ENCODE data around the gene KIF1A.

Gene KIF1A

DNA sequence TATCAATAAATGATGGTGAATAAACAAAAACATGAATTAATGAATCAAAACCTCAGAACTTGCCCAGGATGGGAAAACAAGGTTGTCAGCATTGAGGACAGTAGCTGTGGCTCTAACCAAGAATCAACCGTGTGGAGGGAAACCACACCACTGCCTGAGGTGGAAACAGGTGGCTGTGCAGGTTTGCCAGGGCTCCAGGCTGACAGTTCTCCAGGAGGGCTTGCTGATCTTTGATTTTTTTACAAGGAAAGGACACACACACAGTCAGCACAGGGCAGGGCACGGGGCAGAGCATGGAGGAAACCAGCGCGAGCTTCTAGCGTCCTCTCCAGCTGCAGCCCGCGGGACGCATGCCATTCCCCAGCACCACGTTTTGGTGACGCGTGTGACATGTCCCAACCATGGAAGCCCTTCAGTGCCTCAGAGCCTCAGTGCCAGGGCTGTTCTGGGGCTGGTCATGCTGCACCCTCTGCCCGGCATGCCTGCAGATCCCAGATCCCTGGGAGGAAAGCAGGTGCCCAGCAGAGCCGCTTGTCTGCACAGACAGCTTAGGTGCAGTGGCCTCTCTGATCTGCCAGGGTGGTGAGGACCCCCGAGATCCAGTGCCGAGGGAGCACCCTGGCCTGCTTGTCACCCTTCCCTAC is 32.8 kb upstream of the KIF1A start:
- H3K9me3 ChIP-seq (replicated peaks; ENCODE audit: insufficient read depth, low read length), result no peaks in the 10 kb centered on the region
- no peaks in the 10 kb centered on the region for H4K20me1 ChIP-seq (ENCODE audit: insufficient read depth, low read length)
- H3K36me3 ChIP-seq (replicated peaks; ENCODE audit: insufficient read depth, low read length), result no peaks in the 10 kb centered on the region
- no peak for DNase-seq
- no peak overlapping the region for H2AFZ ChIP-seq (ENCODE audit: low read length)
- H3K9me2 ChIP-seq (replicated peaks; ENCODE audit: insufficient read depth, low read length), result no peaks in the 10 kb centered on the region
- H3K27ac ChIP-seq (ENCODE audit: low read length), result no peak overlapping the region
- no peaks in the 10 kb centered on the region for H3K4me1 ChIP-seq (ENCODE audit: low read length)
- H3K9ac ChIP-seq (ENCODE audit: low read length), result no peak overlapping the region
- no peak for TF ChIP-seq EZH2phosphoT487 (IDR thresholded peaks at IDR 0.05; ENCODE audit: low read length)
- TF ChIP-seq, protein P1, sequence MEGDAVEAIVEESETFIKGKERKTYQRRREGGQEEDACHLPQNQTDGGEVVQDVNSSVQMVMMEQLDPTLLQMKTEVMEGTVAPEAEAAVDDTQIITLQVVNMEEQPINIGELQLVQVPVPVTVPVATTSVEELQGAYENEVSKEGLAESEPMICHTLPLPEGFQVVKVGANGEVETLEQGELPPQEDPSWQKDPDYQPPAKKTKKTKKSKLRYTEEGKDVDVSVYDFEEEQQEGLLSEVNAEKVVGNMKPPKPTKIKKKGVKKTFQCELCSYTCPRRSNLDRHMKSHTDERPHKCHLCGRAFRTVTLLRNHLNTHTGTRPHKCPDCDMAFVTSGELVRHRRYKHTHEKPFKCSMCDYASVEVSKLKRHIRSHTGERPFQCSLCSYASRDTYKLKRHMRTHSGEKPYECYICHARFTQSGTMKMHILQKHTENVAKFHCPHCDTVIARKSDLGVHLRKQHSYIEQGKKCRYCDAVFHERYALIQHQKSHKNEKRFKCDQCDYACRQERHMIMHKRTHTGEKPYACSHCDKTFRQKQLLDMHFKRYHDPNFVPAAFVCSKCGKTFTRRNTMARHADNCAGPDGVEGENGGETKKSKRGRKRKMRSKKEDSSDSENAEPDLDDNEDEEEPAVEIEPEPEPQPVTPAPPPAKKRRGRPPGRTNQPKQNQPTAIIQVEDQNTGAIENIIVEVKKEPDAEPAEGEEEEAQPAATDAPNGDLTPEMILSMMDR (IDR thresholded peaks at IDR 0.05; ENCODE audit: low read length), result no peak
- TF ChIP-seq EZH2 (optimal IDR thresholded peaks at IDR 0.05; ENCODE audit: low read depth, low read length), result no peak
- H3K27me3 ChIP-seq (replicated peaks; ENCODE audit: insufficient read depth, low read length), result peaks cover 68% of the 10 kb centered on the region
- H3K4me2 ChIP-seq (ENCODE audit: low read depth, low read length), result no peak overlapping the region
- H3K79me2 ChIP-seq (ENCODE audit: low read length), result no peaks in the 10 kb centered on the region
- H3K4me3 ChIP-seq (ENCODE audit: low read length), result no peak overlapping the region
- no peaks in the 10 kb centered on the region for H3F3A ChIP-seq (ENCODE audit: insufficient read depth, low read length)

DNA sequence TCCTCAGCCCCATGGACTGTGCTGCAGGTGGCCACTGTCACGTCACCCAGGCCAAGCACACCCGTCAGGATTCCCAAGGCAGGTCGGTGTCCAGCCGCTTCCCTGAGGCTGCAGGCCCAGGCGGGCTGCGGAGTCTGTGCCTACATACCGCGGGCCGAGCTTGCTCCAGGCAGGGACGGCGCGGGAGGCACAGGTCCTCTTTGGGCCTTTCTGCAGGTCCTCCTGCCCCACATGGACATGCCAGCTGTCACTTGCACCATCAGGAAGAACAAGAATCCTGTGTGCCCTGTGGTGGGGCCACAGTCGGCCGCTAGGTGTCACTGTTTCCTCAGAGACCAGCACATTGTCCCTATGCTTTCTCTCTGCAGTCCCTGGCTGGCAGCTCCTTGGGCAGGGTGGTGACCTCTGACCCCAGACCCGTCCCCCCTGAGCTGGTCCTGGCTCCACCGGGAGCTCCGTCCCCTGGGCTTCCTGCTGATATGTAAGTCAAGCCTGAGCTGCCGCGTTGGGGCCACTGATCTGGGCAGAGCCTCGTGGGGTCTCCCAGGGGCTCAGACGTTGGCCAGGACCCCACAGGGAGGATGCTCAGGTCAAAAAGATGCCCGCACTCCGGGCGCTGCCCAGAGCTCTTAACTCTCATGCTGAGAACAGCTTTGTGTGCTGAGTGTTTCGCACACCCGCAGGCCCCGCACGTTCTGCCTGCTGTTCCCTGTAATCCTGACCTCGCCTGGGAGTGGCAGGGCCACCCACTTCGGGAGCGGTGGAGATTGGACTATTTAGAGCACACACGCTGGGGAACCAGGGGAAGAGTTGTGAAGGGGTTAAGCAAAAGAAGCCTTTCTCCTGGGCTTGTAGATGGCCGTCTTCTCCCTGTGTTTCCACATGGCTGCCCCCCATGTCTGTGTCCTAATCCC is 31.3 kb upstream of the KIF1A start:
- H3K36me3 ChIP-seq (replicated peaks; ENCODE audit: insufficient read depth, low read length), result no peaks in the 10 kb centered on the region
- no peak overlapping the region for H3K9ac ChIP-seq (ENCODE audit: low read length)
- no peaks in the 10 kb centered on the region for H3K9me2 ChIP-seq (replicated peaks; ENCODE audit: insufficient read depth, low read length)
- no peak overlapping the region for H2AFZ ChIP-seq (ENCODE audit: low read length)
- no peaks in the 10 kb centered on the region for H3K9me3 ChIP-seq (replicated peaks; ENCODE audit: insufficient read depth, low read length)
- peak; percentile 57 for DNase-seq
- H3F3A ChIP-seq (ENCODE audit: insufficient read depth, low read length), result no peaks in the 10 kb centered on the region
- H3K79me2 ChIP-seq (ENCODE audit: low read length), result no peaks in the 10 kb centered on the region
- no peaks in the 10 kb centered on the region for H3K4me1 ChIP-seq (ENCODE audit: low read length)
- H3K27me3 ChIP-seq (replicated peaks; ENCODE audit: insufficient read depth, low read length), result peaks cover 60% of the 10 kb centered on the region
- no peak overlapping the region for H3K4me2 ChIP-seq (ENCODE audit: low read depth, low read length)
- no peak overlapping the region for H3K27ac ChIP-seq (ENCODE audit: low read length)
- TF ChIP-seq EZH2phosphoT487 (IDR thresholded peaks at IDR 0.05; ENCODE audit: low read length), result no peak
- TF ChIP-seq EZH2 (optimal IDR thresholded peaks at IDR 0.05; ENCODE audit: low read depth, low read length), result no peak
- TF ChIP-seq, protein P1 (IDR thresholded peaks at IDR 0.05; ENCODE audit: low read length), result peak; percentile 81
- no peaks in the 10 kb centered on the region for H4K20me1 ChIP-seq (ENCODE audit: insufficient read depth, low read length)
- H3K4me3 ChIP-seq (ENCODE audit: low read length), result no peak overlapping the region

DNA sequence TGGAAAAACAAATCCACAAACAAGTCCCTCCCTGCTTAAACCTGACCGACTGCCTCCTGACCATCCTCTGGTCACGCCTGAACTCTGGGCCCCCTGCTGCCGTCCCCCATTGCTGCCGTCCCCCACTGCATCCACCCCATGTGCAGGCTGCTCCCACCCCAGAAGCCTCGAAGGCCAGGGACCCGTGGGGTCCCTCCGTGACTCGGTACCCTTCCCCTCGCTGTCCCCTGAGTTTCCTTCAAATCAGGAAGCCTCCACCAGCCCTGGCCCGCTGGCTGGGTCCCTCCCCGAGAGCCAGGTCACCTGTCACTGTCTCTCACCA is 30.7 kb upstream of the KIF1A start:
- DNase-seq, result no peak
- H3K79me2 ChIP-seq (ENCODE audit: low read length), result no peaks in the 10 kb centered on the region
- H4K20me1 ChIP-seq (ENCODE audit: insufficient read depth, low read length), result no peaks in the 10 kb centered on the region
- no peaks in the 10 kb centered on the region for H3K36me3 ChIP-seq (replicated peaks; ENCODE audit: insufficient read depth, low read length)
- H3K4me3 ChIP-seq (ENCODE audit: low read length), result no peak overlapping the region
- H3F3A ChIP-seq (ENCODE audit: insufficient read depth, low read length), result no peaks in the 10 kb centered on the region
- H3K27ac ChIP-seq (ENCODE audit: low read length), result no peak overlapping the region
- H3K9me3 ChIP-seq (replicated peaks; ENCODE audit: insufficient read depth, low read length), result no peaks in the 10 kb centered on the region
- H3K27me3 ChIP-seq (replicated peaks; ENCODE audit: insufficient read depth, low read length), result peaks cover 54% of the 10 kb centered on the region
- H3K4me1 ChIP-seq (ENCODE audit: low read length), result no peaks in the 10 kb centered on the region
- TF ChIP-seq, protein P1 (IDR thresholded peaks at IDR 0.05; ENCODE audit: low read length), result no peak
- TF ChIP-seq EZH2 (optimal IDR thresholded peaks at IDR 0.05; ENCODE audit: low read depth, low read length) (no peak), EZH2phosphoT487 (IDR thresholded peaks at IDR 0.05; ENCODE audit: low read length) (no peak)
- H3K4me2 ChIP-seq (ENCODE audit: low read depth, low read length), result no peak overlapping the region
- no peak overlapping the region for H2AFZ ChIP-seq (ENCODE audit: low read length)
- no peak overlapping the region for H3K9ac ChIP-seq (ENCODE audit: low read length)
- no peaks in the 10 kb centered on the region for H3K9me2 ChIP-seq (replicated peaks; ENCODE audit: insufficient read depth, low read length)

Data from MM.1S (cell line).